H1 (cell line): ENCODE data around the gene C16orf54. TPM values are rescaled to one million over a fixed set of nuclear protein-coding genes. Genes with fewer than 3 reads are reported as not detected.
A peak's percentile ranks its signal among the peaks of the same experiment; 100 is the strongest.

Experiments used
- BRCA1 ChIP-seq: IDR thresholded peaks from 2 replicates; pipeline ENCODE4 v1.6.1; 2012; ENCODE audit warnings: low read depth, low read length, improper control_type of control experiment
- CEBPB ChIP-seq: IDR thresholded peaks from 2 replicates; pipeline ENCODE4 v1.6.1; 2012; ENCODE audit warnings: low read depth, low read length
- CHD1 ChIP-seq: IDR thresholded peaks from 2 replicates; pipeline ENCODE4 v1.6.1; 2012; ENCODE audit warnings: low read depth, low read length, improper control_type of control experiment
- CHD2 ChIP-seq: IDR thresholded peaks from 2 replicates; pipeline ENCODE4 v1.6.1; 2012; ENCODE audit warnings: low read length, improper control_type of control experiment
- CTBP2 ChIP-seq: IDR thresholded peaks from 2 replicates; pipeline ENCODE4 v1.7.0; 2011; ENCODE audit warnings: borderline replicate concordance, mild to moderate bottlenecking, moderate library complexity, mixed read lengths, low read length; ENCODE audit not compliant: insufficient read depth, insufficient read length
- EZH2 ChIP-seq: fragments of 200-600 bp; sonication (generic); IDR thresholded peaks from 2 replicates; pipeline ENCODE4 v1.7.1; 2012; ENCODE audit warnings: low read depth, mild to moderate bottlenecking, moderate library complexity, low read length, inconsistent platforms; ENCODE audit not compliant: severe bottlenecking
- HDAC2 ChIP-seq, 2 experiments: fragments of 300-600 bp in 1 of 2; sonication (generic) in 1 of 2; IDR thresholded peaks; 2 replicates each; pipeline ENCODE4 v1.6.1; 2011 to 2012; ENCODE audit warnings: low read depth in 2 of 2, low read length in 2 of 2, mild to moderate bottlenecking in 2 of 2, moderate library complexity in 2 of 2, borderline replicate concordance in 1 of 2, inconsistent platforms in 1 of 2
- JUND ChIP-seq: IDR thresholded peaks from 2 replicates; pipeline ENCODE4 v1.6.1; 2011; ENCODE audit warnings: mild to moderate bottlenecking, improper control_type of control experiment, low read length
- KDM1A ChIP-seq: fragments of 200-600, 300-600 bp; sonication (generic); IDR thresholded peaks from 2 replicates; pipeline ENCODE4 v1.7.1; 2016; ENCODE audit warnings: mild to moderate bottlenecking, low read length, borderline replicate concordance
- KDM5A ChIP-seq: fragments of 200-600 bp; IDR thresholded peaks from 2 replicates; pipeline ENCODE4 v1.7.1; 2012; ENCODE audit warnings: mild to moderate bottlenecking, low read length, inconsistent platforms, mixed read lengths
- PHF8 ChIP-seq: fragments of 200-600 bp; sonication (generic); conservative IDR thresholded peaks from 2 replicates; pipeline ENCODE4 v1.7.1; 2012; ENCODE audit warnings: low read depth, mild to moderate bottlenecking, inconsistent platforms, low read length, moderate library complexity
- POLR2AphosphoS5 ChIP-seq: IDR thresholded peaks from 2 replicates; pipeline ENCODE4 v1.6.1; 2011; ENCODE audit warnings: low read depth, low read length
- RBBP5 ChIP-seq: IDR thresholded peaks from 2 replicates; pipeline ENCODE4 v1.7.1; 2012; ENCODE audit warnings: low read depth, mild to moderate bottlenecking, inconsistent platforms, low read length, moderate library complexity, borderline replicate concordance
- RFX5 ChIP-seq: IDR thresholded peaks from 2 replicates; pipeline ENCODE4 v1.6.1; 2011; ENCODE audit warnings: low read depth, low read length, improper control_type of control experiment, borderline replicate concordance
- RNF2 ChIP-seq: fragments of 200-900, 300-1000 bp; sonication (generic); IDR thresholded peaks from 2 replicates; pipeline ENCODE4 v1.7.1; 2016; ENCODE audit warnings: borderline replicate concordance, low read depth, mild to moderate bottlenecking, antibody characterized with exemption, low read length; ENCODE audit not compliant: poor library complexity, severe bottlenecking; ENCODE audit errors: missing control alignments
- SIX5 ChIP-seq: IDR thresholded peaks from 2 replicates; pipeline ENCODE4 v1.6.1; 2011; ENCODE audit warnings: mild to moderate bottlenecking, low read depth, low read length
- SP4 ChIP-seq: IDR thresholded peaks from 2 replicates; pipeline ENCODE4 v1.6.1; 2012; ENCODE audit warnings: low read length, inconsistent platforms
- TCF12 ChIP-seq: IDR thresholded peaks from 2 replicates; pipeline ENCODE4 v1.6.1; 2011; ENCODE audit warnings: low read depth, mild to moderate bottlenecking, low read length
- polyA plus RNA-seq, 7 experiments: library from polyadenylated mRNA; depleted of rRNA in 3 of 7; stranded (reverse) in 5 of 7; unstranded in 2 of 7; fragments of >200 nt in 5 of 7; fragments of 200-250 nt in 2 of 7; gene quantifications; 1 replicate in 5 of 7; 2 replicates in 1 of 7; 4 replicates in 1 of 7; pipeline versions ENCODE4 v1.2.1 to v1.2.3, GENCODE V29; 2011 to 2013; ENCODE audit warnings: missing spikeins in 2 of 7, mixed read lengths in 2 of 7
- total RNA-seq: library from RNA; stranded (reverse); fragmentation: NEBNext Ultra II Directional; extraction: Animal tissue kit (Norgen Biotek cat#: 25700); gene quantifications from 2 replicates; pipeline ENCODE4 v1.2.1, GENCODE V29; 2021
- TF ChIP-seq, protein P1 (sequence below), 3 experiments: IDR thresholded peaks; 1 replicate in 2 of 3; 2 replicates in 1 of 3; pipeline versions ENCODE4 v1.5.1 to v1.6.1; 2011; ENCODE audit warnings: low read length in 3 of 3, mild to moderate bottlenecking in 3 of 3, inconsistent platforms in 2 of 3, low read depth in 1 of 3, moderate library complexity in 1 of 3; ENCODE audit not compliant: insufficient read depth in 1 of 3; ENCODE audit errors: control extremely low read depth in 1 of 3
- TF ChIP-seq, protein P2 (sequence below): IDR thresholded peaks from 2 replicates; pipeline ENCODE4 v1.6.1; 2011; ENCODE audit warnings: low read length, improper control_type of control experiment

C16orf54 gene
- total and polyA plus RNA-seq, 2 of the 8 experiments (the other 6 are each of a cell fraction or from before 2014, with no cell fraction given): not detected

DNA sequence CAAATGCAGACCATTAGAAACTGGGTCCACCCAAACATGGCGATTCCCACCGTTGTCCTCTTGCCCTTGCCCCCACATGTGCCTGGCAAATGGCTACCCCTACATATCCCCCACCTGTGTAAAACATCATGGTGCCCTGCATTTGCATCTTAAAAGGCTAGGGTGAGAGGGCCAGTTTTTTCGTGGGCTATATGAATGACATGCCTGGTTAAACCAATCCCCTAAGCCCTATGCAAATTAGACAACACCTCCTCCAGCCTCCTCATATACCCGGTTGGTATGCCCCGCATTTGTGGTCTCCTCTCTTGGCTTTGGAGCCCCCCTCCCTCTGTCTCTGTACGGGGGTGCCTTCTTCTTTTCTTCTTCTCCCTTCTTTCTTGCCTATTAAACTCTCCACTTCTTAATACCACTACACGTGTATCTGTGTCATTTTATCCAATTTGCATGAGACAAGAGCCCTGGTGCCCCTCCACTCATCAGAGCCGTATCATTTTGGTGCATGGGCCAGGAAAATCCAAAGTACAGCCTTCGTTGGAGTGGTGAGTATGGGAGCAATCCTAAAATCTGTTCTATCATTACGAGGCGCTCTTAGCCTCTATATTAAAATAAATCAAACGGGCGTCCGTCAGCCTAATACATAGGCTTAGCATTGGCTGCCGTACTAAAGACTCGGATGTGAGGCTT is 36.7 kb downstream of the C16orf54 start (continued):
- TF ChIP-seq RFX5 (no peak), SP4 (no peak), HDAC2 (IDR thresholded peaks at IDR 0.05; ENCODE audit: borderline replicate concordance in 1 of 2, low read depth in 2 of 2, low read length in 2 of 2) (peak in 1 of 2 experiments; percentile 23; a peak in 2 of 4 replicates), KDM5A (no peak), BRCA1 (no peak), PHF8 (peak; percentile 71; the same call in 1 of the 2 replicates), CTBP2 (no peak), SIX5 (no peak), POLR2AphosphoS5 (peak; percentile 90), EZH2 (no peak), TCF12 (0 out of 2 replicates have a peak, but pooled peaks have one; percentile 33), CHD2 (0 out of 2 replicates have a peak, but pooled peaks have one; percentile 15), JUND (no peak), RNF2 (no peak), CHD1 (no peak; the same call in none of the 2 replicates), CEBPB (no peak), RBBP5 (no peak), KDM1A (no peak)
- TF ChIP-seq, protein P1, sequence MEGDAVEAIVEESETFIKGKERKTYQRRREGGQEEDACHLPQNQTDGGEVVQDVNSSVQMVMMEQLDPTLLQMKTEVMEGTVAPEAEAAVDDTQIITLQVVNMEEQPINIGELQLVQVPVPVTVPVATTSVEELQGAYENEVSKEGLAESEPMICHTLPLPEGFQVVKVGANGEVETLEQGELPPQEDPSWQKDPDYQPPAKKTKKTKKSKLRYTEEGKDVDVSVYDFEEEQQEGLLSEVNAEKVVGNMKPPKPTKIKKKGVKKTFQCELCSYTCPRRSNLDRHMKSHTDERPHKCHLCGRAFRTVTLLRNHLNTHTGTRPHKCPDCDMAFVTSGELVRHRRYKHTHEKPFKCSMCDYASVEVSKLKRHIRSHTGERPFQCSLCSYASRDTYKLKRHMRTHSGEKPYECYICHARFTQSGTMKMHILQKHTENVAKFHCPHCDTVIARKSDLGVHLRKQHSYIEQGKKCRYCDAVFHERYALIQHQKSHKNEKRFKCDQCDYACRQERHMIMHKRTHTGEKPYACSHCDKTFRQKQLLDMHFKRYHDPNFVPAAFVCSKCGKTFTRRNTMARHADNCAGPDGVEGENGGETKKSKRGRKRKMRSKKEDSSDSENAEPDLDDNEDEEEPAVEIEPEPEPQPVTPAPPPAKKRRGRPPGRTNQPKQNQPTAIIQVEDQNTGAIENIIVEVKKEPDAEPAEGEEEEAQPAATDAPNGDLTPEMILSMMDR (IDR thresholded peaks at IDR 0.05; ENCODE audit: control extremely low read depth in 1 of 3, insufficient read depth in 1 of 3, low read depth in 1 of 3, low read length in 3 of 3): 0 out of 4 replicates have a peak, but pooled peaks of 1 of the 3 experiments have one; percentile 1
- TF ChIP-seq, protein P2, sequence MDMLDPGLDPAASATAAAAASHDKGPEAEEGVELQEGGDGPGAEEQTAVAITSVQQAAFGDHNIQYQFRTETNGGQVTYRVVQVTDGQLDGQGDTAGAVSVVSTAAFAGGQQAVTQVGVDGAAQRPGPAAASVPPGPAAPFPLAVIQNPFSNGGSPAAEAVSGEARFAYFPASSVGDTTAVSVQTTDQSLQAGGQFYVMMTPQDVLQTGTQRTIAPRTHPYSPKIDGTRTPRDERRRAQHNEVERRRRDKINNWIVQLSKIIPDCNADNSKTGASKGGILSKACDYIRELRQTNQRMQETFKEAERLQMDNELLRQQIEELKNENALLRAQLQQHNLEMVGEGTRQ: no peak
